ENCODE data around the gene CELF1.

Gene CELF1

DNA sequence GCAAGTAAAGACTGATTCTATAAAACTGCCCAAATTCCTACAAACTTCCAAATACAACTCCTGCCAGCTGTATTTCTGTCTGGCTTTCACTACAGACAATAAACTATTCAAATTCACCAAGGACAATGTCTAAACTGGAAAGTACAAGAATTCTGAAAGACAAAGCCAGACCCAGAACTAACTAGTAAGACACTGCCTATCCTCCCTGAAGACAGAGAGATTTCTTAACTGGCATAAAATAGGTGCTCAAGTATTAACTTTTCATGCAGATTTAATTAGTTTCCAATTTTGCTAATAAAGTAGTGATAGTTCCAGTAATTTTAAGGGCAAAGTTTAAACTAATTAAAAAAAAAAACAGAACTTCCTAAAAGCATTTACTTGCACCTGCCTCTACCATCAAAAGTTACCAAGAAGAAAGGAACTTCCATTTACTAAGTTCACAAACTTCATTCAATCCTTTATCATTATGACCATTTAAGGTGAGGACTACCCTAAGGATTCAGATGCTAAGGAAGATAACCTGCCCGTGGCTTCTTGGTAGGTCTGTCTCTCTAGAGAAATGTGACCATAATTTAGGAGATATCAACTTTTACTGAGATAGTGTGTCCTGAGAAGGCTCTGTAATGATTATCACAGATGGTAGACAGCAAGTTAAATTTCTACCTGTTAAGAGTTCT is 45.2 kb downstream of the CELF1 start:
- no peak for DNase-seq

DNA sequence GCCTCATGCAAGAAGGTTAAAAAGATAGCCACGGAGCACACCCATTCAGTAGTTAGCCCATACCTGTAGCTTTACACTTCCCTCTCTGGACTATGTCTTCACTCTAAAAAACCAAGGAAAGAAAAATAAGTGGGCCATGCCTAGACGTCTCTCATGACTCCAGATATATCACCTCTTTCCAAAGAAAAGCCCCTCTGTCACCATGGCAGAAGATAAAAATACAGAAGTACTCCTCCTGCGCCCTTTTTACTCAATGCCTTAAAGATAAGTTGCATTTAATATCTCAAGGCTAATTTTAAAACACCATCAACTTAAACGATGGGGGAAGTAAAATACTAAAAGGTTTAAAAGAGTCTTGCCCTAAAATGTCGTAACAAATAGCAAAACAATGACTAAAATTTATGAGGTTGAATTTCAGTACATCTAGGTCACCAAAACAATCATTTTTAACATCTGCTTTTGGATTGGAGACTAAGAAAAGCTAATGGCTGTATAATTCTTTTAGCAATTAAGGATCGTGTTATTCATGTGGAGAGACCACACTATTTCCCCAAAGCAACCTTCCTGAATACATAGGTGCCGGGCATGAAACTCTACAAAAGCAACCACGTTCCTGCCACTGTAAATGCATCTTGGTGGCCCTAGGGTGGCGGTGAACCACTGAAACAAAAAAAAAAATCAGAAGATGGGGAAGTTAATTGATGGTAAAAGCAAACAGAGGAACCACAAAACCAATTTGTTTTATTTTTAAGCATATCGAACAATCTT is 46.0 kb downstream of the CELF1 start:
- no peak for DNase-seq

- DNase-seq = no peak
These were observed 46.6 kb downstream of the CELF1 start for GRCh38 chr11:47506373-47506772.

GRCh38 chr11:47504910-47505309 is 48.0 kb downstream of the CELF1 start:
- DNase-seq = no peak

DNA sequence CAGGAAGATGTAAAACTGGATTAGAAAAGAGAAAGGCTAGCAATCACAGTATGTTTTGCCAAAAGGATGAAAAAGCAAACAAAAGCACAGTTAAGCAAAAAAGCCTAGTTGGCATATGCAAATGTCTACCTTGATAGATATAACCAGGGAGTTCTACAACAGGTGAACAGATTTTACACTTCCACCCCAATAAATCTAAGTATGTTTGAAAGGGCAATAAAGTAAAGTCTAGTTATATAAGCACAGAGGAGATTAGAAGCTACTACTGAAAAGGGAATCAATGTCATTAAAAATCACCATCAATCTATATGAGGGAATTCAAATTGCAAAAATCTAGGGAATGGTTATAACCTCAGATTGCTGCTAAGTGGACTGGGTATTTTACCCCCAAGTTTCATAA is 49.7 kb downstream of the CELF1 start:
- DNase-seq = no peak

DNA sequence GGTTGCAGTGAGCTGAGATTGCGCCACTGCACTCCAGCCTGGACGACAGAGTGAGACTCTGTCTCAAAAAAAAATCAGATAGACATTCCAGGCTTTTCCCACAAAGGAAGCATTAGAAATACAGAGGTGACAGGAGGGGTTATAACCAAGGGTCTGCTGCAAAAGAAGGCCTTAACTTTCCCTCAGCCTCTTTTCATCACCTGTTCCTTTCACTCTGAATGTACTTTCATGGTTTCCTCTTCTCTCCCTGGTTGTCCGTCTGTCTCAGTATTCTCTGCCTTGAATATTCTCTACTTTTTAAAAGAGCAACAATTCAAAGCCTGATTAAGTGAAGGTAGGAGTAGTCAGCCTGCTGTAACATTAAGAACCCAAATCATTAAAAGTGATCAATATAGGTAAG is 50.2 kb downstream of the CELF1 start:
- DNase-seq = no peak

GRCh38 chr11:47501101-47501500 is 51.8 kb downstream of the CELF1 start:
- DNase-seq = no peak

- DNase-seq = no peak
These were observed 52.8 kb downstream of the CELF1 start for GRCh38 chr11:47500121-47500520.

- DNase-seq = no peak
These were observed 53.3 kb downstream of the CELF1 start for GRCh38 chr11:47499614-47500013.

DNA sequence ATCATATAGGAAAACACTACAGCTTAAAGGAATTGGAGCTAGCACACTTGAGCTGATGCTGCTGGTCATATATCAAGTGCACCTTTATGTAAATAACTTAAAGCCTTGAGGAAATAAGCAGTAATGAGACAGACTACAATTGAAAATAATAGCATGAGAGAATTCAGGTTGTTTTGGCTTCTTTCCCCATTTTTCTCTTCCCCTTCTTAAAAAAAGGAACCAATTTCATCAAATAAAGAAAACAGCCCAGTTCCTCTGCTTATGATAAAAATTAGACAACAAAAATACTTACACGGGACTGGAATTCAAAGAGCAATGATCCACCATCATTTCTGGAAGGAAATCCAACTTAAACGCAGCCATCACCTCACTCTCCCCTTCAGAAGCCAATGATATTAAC is 53.8 kb downstream of the CELF1 start:
- no peak for DNase-seq

DNA sequence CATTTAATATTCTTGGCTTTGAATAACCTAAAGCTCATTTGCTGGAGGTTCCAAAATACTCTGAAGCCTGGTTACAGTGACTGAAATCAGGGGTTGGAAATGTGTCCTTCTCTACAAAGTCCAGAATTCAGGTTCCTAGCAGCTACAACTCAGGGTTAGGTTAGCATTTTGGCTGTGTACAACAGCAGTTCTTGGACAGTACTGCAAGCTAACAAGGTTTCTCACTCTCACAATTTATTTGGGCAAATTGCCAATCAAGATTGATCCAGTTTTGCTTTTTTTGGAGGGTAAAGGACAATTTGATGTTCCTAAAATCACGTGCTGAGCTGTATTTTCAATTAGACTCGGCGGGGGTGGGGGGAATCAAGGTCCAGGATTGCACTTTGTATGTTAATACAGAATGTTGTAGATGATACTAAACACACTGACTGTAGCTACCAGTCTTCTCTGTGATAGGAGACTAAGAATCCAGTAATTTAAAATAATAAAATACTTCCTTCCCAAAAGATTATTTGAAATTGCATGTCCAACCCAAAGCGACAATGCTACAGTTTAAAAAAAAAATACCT is 54.3 kb downstream of the CELF1 start:
- DNase-seq = no peak

- DNase-seq = no peak
These were observed 54.8 kb downstream of the CELF1 start for GRCh38 chr11:47498149-47498548.

DNA sequence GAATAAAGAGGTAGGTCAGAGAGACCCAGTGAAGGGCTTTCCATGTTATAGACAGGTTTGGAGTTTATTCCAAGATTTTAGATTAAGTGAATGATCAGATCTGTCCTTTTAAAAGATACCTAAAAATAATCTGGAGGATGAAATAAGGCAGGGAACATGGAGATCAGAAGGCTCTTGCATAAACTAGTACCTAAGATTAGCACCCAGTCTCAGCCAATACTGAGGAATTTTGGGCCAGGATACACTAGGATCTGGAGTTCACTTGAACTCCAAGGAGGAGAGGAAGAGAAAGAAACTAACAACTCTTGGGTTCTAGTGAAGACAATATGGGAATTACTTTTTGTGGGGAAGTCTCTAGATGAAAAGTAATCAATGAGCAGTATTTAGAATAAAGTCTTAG is 56.1 kb downstream of the CELF1 start:
- no peak for DNase-seq

DNA sequence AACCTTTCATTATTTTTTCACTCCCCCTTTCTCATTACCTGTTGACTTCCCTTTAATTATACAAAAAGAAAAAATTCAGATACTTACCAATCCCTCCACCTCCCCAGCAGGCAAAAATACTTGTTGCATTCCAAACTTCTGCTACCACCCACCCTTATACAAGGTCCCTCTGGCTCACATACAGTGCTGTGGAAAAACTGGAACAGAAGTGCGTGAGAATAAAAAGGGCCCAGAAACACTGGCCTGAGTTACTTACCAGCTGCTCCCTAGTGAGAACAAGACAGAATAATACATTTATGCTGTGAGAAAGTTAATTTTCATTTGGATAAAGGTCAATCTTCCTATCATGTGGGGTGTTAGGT is 57.1 kb downstream of the CELF1 start:
- DNase-seq = no peak

DNA sequence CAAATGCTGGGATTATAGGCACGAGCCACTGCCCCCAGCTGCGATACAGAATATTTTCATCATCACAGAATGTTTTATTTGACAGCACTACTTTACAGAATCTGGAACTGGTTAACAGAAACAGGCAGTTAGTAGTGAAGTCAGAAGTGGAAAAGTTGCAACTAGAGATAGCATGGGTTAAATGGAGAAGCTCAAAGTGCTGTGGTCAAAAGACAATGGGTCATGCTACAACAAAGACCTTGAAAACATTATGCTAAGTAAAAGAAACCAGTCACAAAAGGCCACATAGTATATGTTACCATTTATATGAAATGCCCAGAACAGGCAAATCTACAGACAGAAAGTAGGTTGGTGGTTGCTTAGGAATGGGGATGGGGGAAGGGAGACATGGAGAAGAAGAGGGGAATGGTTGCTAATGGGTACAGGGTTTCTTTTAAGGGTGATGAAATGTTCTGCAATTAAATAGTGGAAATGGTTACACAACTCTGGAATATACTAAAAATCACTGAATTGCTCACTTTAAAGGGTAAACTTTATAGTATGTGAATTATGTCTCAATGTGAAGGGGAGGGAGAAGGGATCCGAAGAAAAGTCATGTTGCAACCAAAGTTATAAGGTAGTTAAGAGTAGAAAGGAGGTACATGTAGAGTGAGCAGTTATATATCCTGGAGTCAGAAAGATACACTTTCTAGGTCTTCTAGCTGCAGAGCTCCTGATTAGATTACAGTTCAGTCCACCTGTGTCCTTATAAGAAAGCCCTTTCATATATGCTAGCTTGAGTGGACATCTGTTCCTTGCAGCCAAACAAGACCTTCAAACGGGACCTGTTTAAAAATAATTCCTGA is 57.7 kb downstream of the CELF1 start:
- DNase-seq = no peak

DNA sequence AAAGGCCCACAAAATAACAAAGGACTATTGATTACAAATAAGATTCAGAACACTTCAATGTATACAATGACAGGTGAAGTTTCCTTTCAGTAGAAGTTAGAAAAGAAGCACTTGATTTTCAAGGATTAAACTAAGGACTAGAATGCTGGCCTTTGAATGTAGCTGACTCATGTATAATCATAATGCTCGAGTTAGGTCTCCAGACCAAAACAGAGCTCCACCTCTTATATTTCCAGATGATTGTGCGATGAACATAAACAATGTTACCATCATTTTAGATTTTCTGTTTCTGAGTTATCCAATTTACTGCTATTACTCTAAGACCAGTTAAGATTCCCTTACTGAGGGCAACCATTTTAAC is 63.6 kb downstream of the CELF1 start:
- no peak for DNase-seq

- no peak for DNase-seq
These were observed 64.1 kb downstream of the CELF1 start for GRCh38 chr11:47488674-47489394.

DNA sequence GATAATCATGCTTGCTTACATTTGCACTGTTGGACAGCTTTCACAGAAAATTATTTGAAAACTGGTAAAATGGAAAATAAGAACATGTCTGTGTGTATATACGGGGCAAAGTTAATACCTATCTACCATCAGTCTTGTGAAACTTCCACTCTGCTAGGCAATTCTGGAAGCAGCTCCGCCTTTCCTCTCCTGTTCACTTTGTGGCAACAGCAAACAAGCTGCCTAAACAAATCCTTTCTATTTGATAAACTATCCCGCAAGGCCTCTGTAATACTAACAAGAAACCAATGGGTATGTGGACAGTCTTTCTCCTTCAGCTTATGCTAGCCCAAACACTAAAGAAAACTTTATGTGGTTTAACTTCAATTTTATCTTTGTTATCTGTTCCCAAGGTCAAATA is 64.8 kb downstream of the CELF1 start:
- DNase-seq = no peak

- DNase-seq = no peak
These were observed 65.5 kb downstream of the CELF1 start for GRCh38 chr11:47487421-47487820.

DNA sequence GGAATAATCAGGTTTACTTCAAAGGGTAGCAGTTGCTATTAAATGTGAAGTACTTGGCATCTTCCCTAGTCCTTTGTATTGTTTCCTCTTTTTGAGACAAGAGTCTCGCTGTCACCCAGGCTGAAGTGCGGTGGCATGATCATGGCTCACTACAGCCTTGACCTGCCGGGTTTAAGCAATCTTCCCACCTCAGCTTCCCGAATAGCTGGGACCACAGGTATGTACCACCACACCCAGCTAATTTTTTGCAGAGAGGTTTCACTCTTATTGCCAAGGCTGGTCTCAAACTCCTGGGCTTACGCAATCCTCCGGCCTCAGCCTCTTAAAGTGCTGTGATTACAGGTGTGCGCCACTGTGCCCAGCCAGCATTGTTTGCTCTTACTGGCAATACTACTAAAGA is 67.8 kb downstream of the CELF1 start:
- DNase-seq = no peak

- DNase-seq = no peak
These were observed 69.5 kb downstream of the CELF1 start for GRCh38 chr11:47483457-47483856.

GRCh38 chr11:47480762-47481161 is 72.2 kb downstream of the CELF1 start:
- DNase-seq = no peak
